LNCaP clone FGC (cell line): ENCODE measurements around the gene XPNPEP2.

Source experiments
- DNase-seq: peaks from one replicate; pipeline ENCODE4 v3.0.0-alpha.2; 2011; ENCODE audit warnings: low read depth
- H3K4me3 ChIP-seq: 2 replicates; pipeline ENCODE4 v1.5.1; 2011; ENCODE audit warnings: mild to moderate bottlenecking, low read depth, low read length, control low read depth
- CTCF ChIP-seq: IDR thresholded peaks from 2 replicates; pipeline ENCODE4 v1.5.1; 2012; ENCODE audit warnings: mild to moderate bottlenecking; ENCODE audit not compliant: control insufficient read depth, insufficient read depth; ENCODE audit errors: extremely low read depth

Gene XPNPEP2

GRCh38 chrX:129788527-129788926, 49.7 kb downstream of the XPNPEP2 start:
- TF ChIP-seq CTCF = no peak
- H3K4me3 ChIP-seq = no peak overlapping the region
- no peak for DNase-seq

- DNase-seq = no peak
- H3K4me3 ChIP-seq = no peak overlapping the region
- TF ChIP-seq CTCF = no peak
Observed at GRCh38 chrX:129790146-129790545, 51.4 kb downstream of the XPNPEP2 start.

- TF ChIP-seq CTCF = no peak
- no peak for DNase-seq
- no peak overlapping the region for H3K4me3 ChIP-seq
Observed at GRCh38 chrX:129790808-129791207, 52.0 kb downstream of the XPNPEP2 start.

- TF ChIP-seq CTCF = no peak
- no peak overlapping the region for H3K4me3 ChIP-seq
- no peak for DNase-seq
Observed at GRCh38 chrX:129791336-129791735, 52.6 kb downstream of the XPNPEP2 start.

- no peak for DNase-seq
Observed at GRCh38 chrX:129791961-129792570, 53.3 kb downstream of the XPNPEP2 start.

GRCh38 chrX:129792586-129793291, 54.0 kb downstream of the XPNPEP2 start:
- H3K4me3 ChIP-seq = no peak overlapping the region
- no peak for TF ChIP-seq CTCF
- DNase-seq = no peak

More at GRCh38 chrX:129791961-129792570, 53.3 kb downstream of the XPNPEP2 start:
- no peak for TF ChIP-seq CTCF
- H3K4me3 ChIP-seq = no peak overlapping the region
